ENCODE data around the gene CTNND2.
"Not testable (repeated sequence)": the region's sequence is repeated elsewhere in the genome, so short reads cannot be mapped to it uniquely, and the experiment has no call there.

DNA sequence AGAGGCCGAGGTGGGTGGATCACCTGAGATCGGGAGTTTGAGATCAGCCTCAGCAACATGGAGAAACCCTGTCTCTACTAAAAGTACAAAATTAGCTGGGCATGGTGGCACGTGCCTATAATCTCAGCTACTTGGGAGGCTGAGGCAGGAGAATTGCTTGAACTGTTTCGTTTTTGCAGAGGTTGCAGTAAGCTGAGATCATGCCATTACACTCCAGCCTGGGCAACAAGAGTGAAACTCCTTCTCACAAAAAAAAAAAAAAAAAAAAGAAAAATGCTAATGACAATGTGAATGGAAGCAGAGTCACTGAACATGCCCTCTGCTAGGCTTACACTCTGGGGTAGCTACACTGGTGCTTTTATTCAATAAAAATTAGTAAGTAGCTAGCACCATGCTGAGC lies 899.7 kb downstream of the CTNND2 start:
- TF ChIP-seq, protein P1, sequence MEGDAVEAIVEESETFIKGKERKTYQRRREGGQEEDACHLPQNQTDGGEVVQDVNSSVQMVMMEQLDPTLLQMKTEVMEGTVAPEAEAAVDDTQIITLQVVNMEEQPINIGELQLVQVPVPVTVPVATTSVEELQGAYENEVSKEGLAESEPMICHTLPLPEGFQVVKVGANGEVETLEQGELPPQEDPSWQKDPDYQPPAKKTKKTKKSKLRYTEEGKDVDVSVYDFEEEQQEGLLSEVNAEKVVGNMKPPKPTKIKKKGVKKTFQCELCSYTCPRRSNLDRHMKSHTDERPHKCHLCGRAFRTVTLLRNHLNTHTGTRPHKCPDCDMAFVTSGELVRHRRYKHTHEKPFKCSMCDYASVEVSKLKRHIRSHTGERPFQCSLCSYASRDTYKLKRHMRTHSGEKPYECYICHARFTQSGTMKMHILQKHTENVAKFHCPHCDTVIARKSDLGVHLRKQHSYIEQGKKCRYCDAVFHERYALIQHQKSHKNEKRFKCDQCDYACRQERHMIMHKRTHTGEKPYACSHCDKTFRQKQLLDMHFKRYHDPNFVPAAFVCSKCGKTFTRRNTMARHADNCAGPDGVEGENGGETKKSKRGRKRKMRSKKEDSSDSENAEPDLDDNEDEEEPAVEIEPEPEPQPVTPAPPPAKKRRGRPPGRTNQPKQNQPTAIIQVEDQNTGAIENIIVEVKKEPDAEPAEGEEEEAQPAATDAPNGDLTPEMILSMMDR (IDR thresholded peaks at IDR 0.05 in 4 of 5, conservative IDR thresholded peaks at IDR 0.05 in 1 of 5), result not testable (repeated sequence)
- not testable (repeated sequence) for TF ChIP-seq POLR2A (IDR thresholded peaks at IDR 0.05)
